HG02588 (cell line): Measurements from ENCODE around the gene NUDCD3.

ENCODE experiments used
- ATAC-seq: cut with Tn5 transposase; IDR thresholded peaks from one replicate; pipeline ENCODE4 v1.9.1; 2021; ENCODE audit warnings: mild to moderate bottlenecking, moderate library complexity; ENCODE audit not compliant: unreplicated experiment

The NUDCD3 gene

GRCh38 chr7:44402401-44403060 is 87.9 kb downstream of the NUDCD3 start:
- ATAC-seq: no peak

DNA sequence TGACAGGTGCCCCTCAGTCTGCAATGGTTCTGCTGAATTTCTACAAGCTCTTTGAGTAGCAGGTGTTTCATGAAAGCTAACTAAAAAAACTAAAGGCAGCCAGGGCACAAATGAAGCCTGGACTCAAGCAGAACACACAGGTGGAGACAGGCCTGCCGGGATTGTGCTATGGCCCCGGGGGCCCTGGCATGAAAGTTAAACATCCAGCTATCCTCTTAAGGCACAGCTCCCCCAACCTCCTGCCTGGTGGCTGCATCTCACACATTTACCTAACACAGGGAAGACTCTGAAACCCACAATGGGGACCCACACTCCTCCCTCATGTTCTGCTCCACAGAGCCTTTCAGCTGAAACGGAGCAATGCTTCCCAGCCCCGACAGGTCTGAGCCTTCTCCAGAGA is 88.8 kb downstream of the NUDCD3 start:
- no peak for ATAC-seq

- ATAC-seq: no peak
Observed at GRCh38 chr7:44400033-44400511, 90.4 kb downstream of the NUDCD3 start.

DNA sequence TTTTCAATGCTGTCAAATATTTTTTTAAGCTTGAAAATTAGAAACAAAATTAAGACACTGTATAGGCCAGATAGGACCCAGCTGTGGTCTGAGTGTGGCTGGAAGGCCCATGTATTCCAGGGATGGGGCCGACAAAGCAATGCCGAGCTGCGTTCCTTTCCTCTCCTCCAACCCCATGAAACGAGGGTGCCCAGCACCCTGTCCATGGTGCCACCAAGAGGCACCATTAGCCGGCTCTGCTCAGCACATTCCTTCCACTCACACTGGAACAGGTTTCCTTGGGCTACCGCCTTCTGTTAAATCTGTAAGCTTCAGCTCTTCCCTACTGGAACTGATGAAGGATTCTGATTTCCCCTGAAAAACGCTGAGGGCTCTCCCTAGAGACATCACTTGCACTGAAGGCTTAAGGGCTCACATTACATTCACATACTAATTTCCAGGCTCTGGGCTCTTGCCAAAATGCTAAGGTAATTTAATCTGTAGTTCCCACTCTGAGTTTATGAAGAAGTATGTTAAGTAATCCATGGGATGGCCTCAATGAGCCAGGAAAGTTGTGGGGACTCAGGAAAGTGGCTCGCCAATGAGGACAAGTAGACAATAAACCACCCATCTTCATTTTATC is 91.4 kb downstream of the NUDCD3 start:
- no peak for ATAC-seq

- ATAC-seq: no peak
Observed at GRCh38 chr7:44398511-44398911, 91.9 kb downstream of the NUDCD3 start.

GRCh38 chr7:44396931-44397545 is 93.4 kb downstream of the NUDCD3 start:
- no peak for ATAC-seq

DNA sequence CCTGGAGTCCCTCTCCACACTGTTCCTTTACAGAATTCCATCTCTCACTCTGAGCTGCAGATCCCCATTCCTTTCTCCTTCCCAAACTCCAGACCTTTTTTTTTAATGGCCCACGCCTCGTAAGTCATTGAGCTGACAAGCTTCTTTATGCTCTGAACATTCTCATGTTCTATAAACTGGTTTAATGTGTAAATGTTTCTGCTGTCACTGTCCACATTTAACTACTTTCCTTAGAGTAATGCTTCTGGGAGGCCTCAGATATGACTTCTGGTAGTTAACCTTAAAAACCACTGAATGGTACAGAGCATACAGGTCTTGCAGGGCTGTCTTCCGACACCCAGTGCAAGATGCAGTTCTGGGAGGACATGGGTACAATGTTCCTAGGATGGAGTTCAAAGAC is 94.0 kb downstream of the NUDCD3 start:
- ATAC-seq: no peak

DNA sequence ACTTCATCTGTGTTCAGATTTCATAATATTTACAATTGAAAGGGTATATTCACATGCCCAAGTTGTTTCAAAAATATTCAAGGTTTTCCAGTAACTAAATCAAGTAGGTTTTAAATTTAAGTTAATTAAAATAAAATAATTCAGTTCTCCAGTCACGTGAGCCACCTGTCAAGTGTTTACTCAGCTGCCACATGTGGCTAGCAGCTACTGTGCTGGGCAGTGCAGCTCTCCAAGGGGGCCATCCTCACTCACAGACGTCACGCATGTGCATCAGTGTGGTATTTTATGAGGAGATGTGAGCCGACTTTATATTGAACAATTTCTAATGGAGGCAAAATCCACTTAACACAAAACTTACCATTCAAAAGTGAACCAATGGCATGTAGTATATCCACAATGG is 95.4 kb downstream of the NUDCD3 start:
- ATAC-seq: no peak

GRCh38 chr7:44394636-44395035 is 95.8 kb downstream of the NUDCD3 start:
- no peak for ATAC-seq

DNA sequence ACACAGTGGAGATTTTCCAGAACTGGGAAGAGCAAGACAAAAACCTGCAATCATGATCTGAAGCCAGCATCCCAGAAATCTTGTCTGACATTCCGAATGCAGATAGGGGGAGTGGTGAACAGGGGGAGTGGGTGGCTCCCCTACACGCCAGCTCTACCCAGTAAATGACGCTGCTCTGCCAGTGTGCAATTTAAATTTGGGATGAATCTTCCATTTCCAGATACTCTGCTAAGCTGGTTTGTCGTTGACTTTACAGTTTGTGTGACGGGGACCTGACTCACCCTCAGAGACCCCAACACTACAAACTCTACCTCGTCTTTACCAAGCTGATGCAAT is 96.4 kb downstream of the NUDCD3 start:
- ATAC-seq: no peak

- no peak for ATAC-seq
Observed at GRCh38 chr7:44393238-44394111, 97.0 kb downstream of the NUDCD3 start.

DNA sequence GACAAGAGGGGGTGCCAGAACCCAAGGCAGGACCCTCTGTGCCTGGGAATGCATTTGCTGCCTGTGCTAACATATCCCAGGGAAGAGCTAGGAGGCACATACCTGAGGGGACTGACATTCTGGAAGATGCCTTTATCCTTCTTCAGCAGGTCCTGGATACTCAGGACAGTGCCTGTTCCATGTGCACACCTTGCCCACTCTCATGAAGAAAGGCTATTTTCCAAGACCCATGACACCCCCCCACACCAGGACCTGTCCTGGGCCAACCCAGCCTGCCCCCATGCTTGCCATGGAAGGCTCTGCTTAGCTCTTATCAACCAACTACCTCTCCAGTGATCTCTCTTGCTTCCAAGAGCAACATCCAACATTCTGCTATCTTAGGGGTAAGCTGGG is 97.8 kb downstream of the NUDCD3 start:
- no peak for ATAC-seq

- no peak for ATAC-seq
Observed at GRCh38 chr7:44391746-44392617, 98.5 kb downstream of the NUDCD3 start.

DNA sequence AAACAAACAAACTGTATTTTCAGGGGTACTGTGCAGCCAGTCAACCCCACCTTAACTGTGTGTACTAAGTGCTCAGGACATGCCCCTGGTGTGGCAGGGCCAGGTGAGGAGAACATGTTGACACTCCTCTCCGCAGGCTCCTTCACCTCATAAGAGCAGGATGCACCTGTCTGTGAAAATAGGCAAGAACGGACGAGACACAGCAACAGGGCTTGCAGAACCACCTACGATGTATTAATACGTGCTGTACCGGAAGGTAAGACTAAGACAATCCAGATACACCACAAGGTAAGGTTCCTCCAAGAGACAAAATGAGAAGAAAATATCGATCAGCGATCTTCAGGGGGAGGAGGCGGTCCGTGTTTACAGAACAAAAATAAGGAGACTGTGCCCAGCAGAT is 99.3 kb downstream of the NUDCD3 start:
- ATAC-seq: no peak

DNA sequence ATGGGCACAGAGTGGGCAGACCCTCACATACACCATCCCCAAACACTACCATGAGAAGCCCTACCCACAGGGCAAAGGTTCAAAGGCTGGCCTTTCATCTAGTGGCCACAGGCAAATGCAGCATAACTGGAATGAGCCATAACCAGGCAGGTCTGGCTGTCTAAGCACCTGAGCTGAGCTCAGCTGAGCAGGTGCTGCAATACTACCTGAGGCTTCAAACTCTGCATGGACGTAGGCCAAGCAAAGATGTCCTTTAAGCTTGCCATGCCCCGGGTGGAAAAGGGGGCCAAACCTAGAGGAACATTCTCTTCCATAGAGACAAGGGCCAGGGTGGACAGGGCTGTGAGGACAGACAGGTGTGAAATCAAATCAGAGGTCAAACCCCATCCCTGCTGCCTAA is 99.8 kb downstream of the NUDCD3 start:
- no peak for ATAC-seq

DNA sequence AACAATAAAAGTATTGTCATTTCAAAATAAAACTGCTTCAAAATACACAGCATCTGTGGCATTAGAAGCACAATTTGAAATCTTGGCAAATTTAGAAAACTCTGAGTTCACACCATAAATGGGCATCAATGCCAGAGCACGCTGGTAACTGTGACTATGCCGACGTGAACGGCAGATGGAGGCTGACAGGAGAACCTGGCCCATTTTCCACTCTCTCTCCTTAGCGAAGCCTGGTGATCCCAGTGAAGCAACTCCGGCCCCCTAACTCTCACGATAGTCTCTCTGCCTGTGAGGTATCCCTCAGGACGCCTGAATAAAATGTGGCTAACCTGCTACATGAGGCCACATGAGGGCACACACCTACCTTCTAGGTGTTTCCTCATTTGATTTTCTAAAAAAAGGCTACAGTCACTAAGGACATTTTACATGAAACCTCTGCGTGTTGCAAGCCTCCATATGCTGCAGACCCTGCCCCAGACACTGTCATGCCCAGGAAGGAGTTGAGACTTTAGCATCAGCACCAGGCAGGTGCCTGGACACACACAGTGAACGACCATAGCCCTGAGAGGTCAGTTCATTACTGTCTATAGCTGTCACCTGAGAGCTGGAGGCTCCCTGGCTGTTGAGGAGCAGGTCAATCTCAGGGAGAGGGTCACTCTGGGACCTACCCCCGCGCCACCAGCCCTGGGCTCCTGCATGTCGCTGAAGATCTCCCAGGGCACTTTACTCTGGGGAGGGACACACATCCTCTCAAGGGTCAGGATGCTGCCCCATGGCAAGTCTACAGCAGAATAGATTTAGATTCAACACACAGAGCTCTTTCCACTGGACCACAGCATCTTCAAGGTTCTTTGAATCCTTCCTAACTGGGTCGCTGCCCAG is 102.1 kb downstream of the NUDCD3 start:
- ATAC-seq: no peak

DNA sequence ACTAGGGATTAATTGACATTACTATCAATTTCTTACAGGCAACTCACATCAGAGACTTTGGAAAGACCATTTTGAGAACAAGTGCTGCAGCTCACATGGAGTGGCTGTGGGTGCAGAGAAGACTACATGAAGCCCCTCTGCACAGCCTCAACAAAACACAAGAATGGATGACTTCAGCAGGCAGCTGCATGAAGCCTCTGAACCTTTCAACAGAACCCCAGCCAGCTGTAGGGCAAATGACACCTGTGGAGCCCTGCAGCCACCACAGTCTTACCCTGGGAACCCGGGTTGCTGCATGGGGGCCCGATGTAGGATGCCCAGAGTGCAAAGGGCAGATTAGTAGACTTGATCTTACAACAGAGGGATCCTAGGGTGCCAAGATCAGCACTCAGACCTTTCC is 103.1 kb downstream of the NUDCD3 start:
- ATAC-seq: no peak

GRCh38 chr7:44386139-44386913 is 104.1 kb downstream of the NUDCD3 start:
- no peak for ATAC-seq
